K562 (cell line): ENCODE measurements around the gene FES. TPM values are rescaled to one million over a fixed set of nuclear protein-coding genes. Genes with fewer than 3 reads are reported as not detected.

Source experiments
- COPS2 ChIP-seq: fragments of 450-650 bp; conservative IDR thresholded peaks from 2 replicates; pipeline ENCODE4 v1.6.1; 2016; ENCODE audit warnings: mild to moderate bottlenecking, moderate library complexity
- DACH1 ChIP-seq: fragments of 450-650 bp; IDR thresholded peaks from 2 replicates; pipeline ENCODE4 v1.6.1; 2018; ENCODE audit not compliant: partially characterized antibody
- FOXA1 ChIP-seq: fragments of 450-650 bp; IDR thresholded peaks from 2 replicates; pipeline ENCODE4 v1.6.1; 2016; ENCODE audit warnings: mild to moderate bottlenecking, borderline replicate concordance
- KLF16 ChIP-seq: IDR thresholded peaks from 2 replicates; pipeline ENCODE4 v1.6.1; 2016; ENCODE audit warnings: antibody characterized with exemption
- MAFF ChIP-seq: IDR thresholded peaks from 2 replicates; pipeline ENCODE4 v1.6.1; 2012; ENCODE audit warnings: low read length, improper control_type of control experiment
- MTF1 ChIP-seq: fragments of 250-450 bp; sonication (Bioruptor Pico); IDR thresholded peaks from 2 replicates; pipeline ENCODE4 v1.9.0; 2021; ENCODE audit warnings: moderate library complexity, mild to moderate bottlenecking, inconsistent platforms, borderline replicate concordance
- NELFE ChIP-seq: IDR thresholded peaks from 2 replicates; pipeline ENCODE4 v1.6.1; 2011; ENCODE audit warnings: mild to moderate bottlenecking; ENCODE audit not compliant: insufficient read depth, insufficient read length
- NFYB ChIP-seq: IDR thresholded peaks from 2 replicates; pipeline ENCODE4 v1.6.1; 2011; ENCODE audit warnings: mild to moderate bottlenecking, moderate library complexity; ENCODE audit not compliant: insufficient read length; ENCODE audit errors: extremely low read depth
- SP1 ChIP-seq: sonication (generic); formaldehyde crosslinking; IDR thresholded peaks from 2 replicates; pipeline ENCODE4 v1.8.1; 2022; ENCODE audit warnings: mild to moderate bottlenecking, missing genetic modification reagents
- TAF7 ChIP-seq: fragments of 450-650 bp; IDR thresholded peaks from 2 replicates; pipeline ENCODE4 v1.6.1; 2016; ENCODE audit warnings: missing genetic modification characterization, missing compliant biosample characterization
- TAL1 ChIP-seq: fragments of 450-650 bp; IDR thresholded peaks from 2 replicates; pipeline ENCODE4 v1.6.1; 2016; ENCODE audit warnings: mild to moderate bottlenecking
- TGIF2 ChIP-seq: sonication (generic); formaldehyde crosslinking; IDR thresholded peaks from 2 replicates; pipeline ENCODE4 v1.8.1; 2022; ENCODE audit warnings: mild to moderate bottlenecking, missing genetic modification reagents, moderate library complexity
- ZNF76 ChIP-seq: fragments of 250-450 bp; sonication (Bioruptor Pico); IDR thresholded peaks from 2 replicates; pipeline ENCODE4 v1.4.0; 2020; ENCODE audit warnings: mild to moderate bottlenecking, moderate library complexity, borderline replicate concordance
- polyA plus RNA-seq, 8 experiments: library from polyadenylated mRNA; depleted of rRNA in 4 of 8; stranded (reverse) in 5 of 8; unstranded in 3 of 8; fragments of >200 nt; fragmentation: Nextera tagmentation in 2 of 8; fragmentation: Illumina TruSeq in 1 of 8; extraction: Ambion mirVana in 2 of 8; extraction: Trizol in 1 of 8; gene quantifications; 2 replicates each; pipeline versions ENCODE4 v1.2.1 to v1.2.3, GENCODE V29; 2011 to 2014; ENCODE audit warnings: inconsistent platforms in 1 of 8, missing spikeins in 1 of 8
- total RNA-seq, 7 experiments: library from RNA; depleted of rRNA in 6 of 7; stranded (reverse); fragments of >200 nt in 6 of 7; fragmentation: Illumina TruSeq in 2 of 7; extraction: Trizol in 2 of 7; gene quantifications; 2 replicates each; pipeline versions ENCODE4 v1.2.1 to v1.2.3, GENCODE V29; 2011 to 2021; ENCODE audit warnings: low replicate concordance in 1 of 7
- TF ChIP-seq, protein P1 (sequence below): fragments of 450-650 bp; IDR thresholded peaks from 2 replicates; pipeline ENCODE4 v1.6.1; 2018; ENCODE audit warnings: mild to moderate bottlenecking, low read depth; ENCODE audit not compliant: partially characterized antibody
- TF ChIP-seq, protein P2 (sequence below): fragments of 450-650 bp; IDR thresholded peaks from 2 replicates; pipeline ENCODE4 v1.6.1; 2016; ENCODE audit warnings: antibody characterized with exemption
- TF ChIP-seq, protein P3 (sequence below): fragments of 250-450 bp; sonication (Bioruptor Pico); IDR thresholded peaks from 2 replicates; pipeline ENCODE4 v1.4.0; 2020; ENCODE audit warnings: mild to moderate bottlenecking, moderate library complexity
- TF ChIP-seq, protein P4 (sequence below): fragments of 250-450 bp; sonication (Bioruptor Pico); IDR thresholded peaks from 2 replicates; pipeline ENCODE4 v1.8.0; 2021; ENCODE audit warnings: borderline replicate concordance, mild to moderate bottlenecking, moderate library complexity; ENCODE audit not compliant: poor library complexity, severe bottlenecking
- TF ChIP-seq, protein P5 (sequence below): sonication (generic); formaldehyde crosslinking; IDR thresholded peaks from 2 replicates; pipeline ENCODE4 v1.8.0; 2023; ENCODE audit warnings: mild to moderate bottlenecking, missing genetic modification reagents

FES gene
- total and polyA plus RNA-seq, 9 of the 15 experiments (the other 6 are each of a cell fraction or from before 2014, with no cell fraction given), result 0.38 to 2.6 (median 0.82) TPM

DNA sequence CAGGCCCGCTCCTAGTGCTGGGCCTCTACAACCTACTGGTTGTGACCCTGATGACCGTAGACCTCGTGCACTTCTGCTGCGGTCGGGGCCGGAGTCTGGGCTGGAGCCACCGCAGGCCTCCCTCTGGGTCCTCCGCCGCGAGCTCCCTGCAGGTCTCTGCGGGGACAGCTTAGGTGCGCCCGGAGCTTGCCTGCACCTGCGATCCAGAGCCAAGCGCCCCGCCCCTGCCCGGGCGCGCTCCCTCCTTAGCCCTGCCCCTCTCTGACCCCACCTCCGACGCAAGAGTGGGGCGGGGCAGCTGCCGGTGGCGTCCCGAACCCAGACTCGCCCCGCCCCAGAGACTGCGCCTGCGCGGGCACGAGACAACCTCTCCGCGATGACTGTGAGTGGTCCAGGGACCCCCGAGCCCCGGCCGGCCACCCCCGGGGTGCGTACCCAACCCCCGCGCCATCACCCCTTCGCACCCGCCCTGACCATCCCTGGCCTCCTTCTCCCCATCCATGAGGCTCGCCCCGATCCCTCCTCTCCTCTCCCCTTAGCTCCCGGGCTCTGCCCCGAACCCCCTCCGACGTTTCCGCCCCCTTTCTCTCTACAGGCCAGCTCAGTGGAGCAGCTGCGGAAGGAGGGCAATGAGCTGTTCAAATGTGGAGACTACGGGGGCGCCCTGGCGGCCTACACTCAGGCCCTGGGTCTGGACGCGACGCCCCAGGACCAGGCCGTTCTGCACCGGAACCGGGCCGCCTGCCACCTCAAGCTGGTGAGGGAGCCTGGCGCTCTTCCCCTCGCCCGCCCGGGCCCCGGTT is 50.8 kb downstream of the FES start, which contains the start of gene UNC45A (continued):
- TF ChIP-seq COPS2, result no peak
- TF ChIP-seq MTF1 (CRISPR knock-in tag), result no peak
- TF ChIP-seq TAF7 (tag), result no peak
- TF ChIP-seq NFYB, result no peak
- TF ChIP-seq, protein P1, sequence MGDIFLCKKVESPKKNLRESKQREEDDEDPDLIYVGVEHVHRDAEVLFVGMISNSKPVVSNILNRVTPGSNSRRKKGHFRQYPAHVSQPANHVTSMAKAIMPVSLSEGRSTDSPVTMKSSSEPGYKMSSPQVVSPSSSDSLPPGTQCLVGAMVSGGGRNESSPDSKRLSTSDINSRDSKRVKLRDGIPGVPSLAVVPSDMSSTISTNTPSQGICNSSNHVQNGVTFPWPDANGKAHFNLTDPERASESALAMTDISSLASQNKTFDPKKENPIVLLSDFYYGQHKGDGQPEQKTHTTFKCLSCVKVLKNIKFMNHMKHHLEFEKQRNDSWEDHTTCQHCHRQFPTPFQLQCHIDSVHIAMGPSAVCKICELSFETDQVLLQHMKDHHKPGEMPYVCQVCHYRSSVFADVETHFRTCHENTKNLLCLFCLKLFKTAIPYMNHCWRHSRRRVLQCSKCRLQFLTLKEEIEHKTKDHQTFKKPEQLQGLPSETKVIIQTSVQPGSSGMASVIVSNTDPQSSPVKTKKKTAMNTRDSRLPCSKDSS, result no peak
- no peak for TF ChIP-seq MAFF
- TF ChIP-seq, protein P2, sequence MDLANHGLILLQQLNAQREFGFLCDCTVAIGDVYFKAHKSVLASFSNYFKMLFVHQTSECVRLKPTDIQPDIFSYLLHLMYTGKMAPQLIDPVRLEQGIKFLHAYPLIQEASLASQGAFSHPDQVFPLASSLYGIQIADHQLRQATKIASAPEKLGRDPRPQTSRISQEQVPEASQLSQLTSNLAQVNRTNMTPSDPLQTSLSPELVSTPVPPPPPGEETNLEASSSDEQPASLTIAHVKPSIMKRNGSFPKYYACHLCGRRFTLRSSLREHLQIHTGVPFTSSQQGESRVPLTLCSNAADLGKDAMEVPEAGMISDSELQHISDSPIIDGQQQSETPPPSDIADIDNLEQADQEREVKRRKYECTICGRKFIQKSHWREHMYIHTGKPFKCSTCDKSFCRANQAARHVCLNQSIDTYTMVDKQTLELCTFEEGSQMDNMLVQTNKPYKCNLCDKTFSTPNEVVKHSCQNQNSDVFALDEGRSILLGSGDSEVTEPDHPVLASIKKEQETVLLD, result peak; percentile 81; the same call in 1 of the 2 replicates
- TF ChIP-seq, protein P3, sequence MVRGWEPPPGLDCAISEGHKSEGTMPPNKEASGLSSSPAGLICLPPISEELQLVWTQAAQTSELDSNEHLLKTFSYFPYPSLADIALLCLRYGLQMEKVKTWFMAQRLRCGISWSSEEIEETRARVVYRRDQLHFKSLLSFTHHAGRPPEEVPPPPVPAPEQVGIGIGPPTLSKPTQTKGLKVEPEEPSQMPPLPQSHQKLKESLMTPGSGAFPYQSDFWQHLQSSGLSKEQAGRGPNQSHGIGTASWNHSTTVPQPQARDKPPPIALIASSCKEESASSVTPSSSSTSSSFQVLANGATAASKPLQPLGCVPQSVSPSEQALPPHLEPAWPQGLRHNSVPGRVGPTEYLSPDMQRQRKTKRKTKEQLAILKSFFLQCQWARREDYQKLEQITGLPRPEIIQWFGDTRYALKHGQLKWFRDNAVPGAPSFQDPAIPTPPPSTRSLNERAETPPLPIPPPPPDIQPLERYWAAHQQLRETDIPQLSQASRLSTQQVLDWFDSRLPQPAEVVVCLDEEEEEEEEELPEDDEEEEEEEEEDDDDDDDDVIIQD, result no peak
- TF ChIP-seq, protein P4, sequence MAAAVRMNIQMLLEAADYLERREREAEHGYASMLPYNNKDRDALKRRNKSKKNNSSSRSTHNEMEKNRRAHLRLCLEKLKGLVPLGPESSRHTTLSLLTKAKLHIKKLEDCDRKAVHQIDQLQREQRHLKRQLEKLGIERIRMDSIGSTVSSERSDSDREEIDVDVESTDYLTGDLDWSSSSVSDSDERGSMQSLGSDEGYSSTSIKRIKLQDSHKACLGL, result no peak
- TF ChIP-seq TAL1, result no peak
- TF ChIP-seq, protein P5, sequence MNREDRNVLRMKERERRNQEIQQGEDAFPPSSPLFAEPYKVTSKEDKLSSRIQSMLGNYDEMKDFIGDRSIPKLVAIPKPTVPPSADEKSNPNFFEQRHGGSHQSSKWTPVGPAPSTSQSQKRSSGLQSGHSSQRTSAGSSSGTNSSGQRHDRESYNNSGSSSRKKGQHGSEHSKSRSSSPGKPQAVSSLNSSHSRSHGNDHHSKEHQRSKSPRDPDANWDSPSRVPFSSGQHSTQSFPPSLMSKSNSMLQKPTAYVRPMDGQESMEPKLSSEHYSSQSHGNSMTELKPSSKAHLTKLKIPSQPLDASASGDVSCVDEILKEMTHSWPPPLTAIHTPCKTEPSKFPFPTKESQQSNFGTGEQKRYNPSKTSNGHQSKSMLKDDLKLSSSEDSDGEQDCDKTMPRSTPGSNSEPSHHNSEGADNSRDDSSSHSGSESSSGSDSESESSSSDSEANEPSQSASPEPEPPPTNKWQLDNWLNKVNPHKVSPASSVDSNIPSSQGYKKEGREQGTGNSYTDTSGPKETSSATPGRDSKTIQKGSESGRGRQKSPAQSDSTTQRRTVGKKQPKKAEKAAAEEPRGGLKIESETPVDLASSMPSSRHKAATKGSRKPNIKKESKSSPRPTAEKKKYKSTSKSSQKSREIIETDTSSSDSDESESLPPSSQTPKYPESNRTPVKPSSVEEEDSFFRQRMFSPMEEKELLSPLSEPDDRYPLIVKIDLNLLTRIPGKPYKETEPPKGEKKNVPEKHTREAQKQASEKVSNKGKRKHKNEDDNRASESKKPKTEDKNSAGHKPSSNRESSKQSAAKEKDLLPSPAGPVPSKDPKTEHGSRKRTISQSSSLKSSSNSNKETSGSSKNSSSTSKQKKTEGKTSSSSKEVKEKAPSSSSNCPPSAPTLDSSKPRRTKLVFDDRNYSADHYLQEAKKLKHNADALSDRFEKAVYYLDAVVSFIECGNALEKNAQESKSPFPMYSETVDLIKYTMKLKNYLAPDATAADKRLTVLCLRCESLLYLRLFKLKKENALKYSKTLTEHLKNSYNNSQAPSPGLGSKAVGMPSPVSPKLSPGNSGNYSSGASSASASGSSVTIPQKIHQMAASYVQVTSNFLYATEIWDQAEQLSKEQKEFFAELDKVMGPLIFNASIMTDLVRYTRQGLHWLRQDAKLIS (CRISPR knock-in tag), result no peak
- no peak for TF ChIP-seq ZNF76 (CRISPR knock-in tag)
- TF ChIP-seq TGIF2 (CRISPR knock-in tag), result no peak
- TF ChIP-seq FOXA1, result no peak
- no peak for TF ChIP-seq NELFE
- no peak for TF ChIP-seq KLF16
- no peak for TF ChIP-seq DACH1
- no peak for TF ChIP-seq SP1
